HepG2 (cell line): ENCODE measurements around the gene HOXA6. TPM values are rescaled to one million over a fixed set of nuclear protein-coding genes. Genes with fewer than 3 reads are reported as not detected.

Source experiments
- ATAC-seq: fragments of 200-7000 bp; cut with Tn5 transposase; 3 replicates; pipeline ENCODE4 v1.9.1; 2020; ENCODE audit warnings: mild to moderate bottlenecking, moderate library complexity
- BruUV-seq: library from RNA; stranded (reverse); fragments of 400-500 nt; replicated peaks from 2 replicates; lab custom pipeline; 2021; lab: Mats Ljungman, UMichigan
- CTCF ChIA-PET: fragments of 300-600 bp; formaldehyde crosslinking; extraction: SDS; loops from one replicate; lab custom pipeline; 2021; ENCODE audit warnings: low total read pairs, inconsistent platforms, low intra/inter-chr PET ratio; lab: Yijun Ruan, JAX
- POLR2A ChIA-PET: fragments of 350-600 bp; sonication (Branson Sonifier 250); formaldehyde crosslinking; loops from one replicate; lab custom pipeline; 2020; ENCODE audit warnings: antibody characterized with exemption, inconsistent platforms; lab: Yijun Ruan, JAX
- DNase-seq: peaks from one replicate; pipeline ENCODE4 v3.0.0-alpha.2; 2015; ENCODE audit warnings: low spot score
- FAIRE-seq: peaks from 3 replicates; lab custom pipeline; 2011; peaks lifted over from hg19 to GRCh38; lab: Jason Lieb, UNC
- H2AFZ ChIP-seq: one replicate; pipeline ENCODE4 v1.6.1; 2011; ENCODE audit warnings: low read length, inconsistent platforms
- H3K27ac ChIP-seq: fragments of 300-600 bp; 3 replicates; pipeline ENCODE4 v1.8.0; 2011; ENCODE audit warnings: mixed run types, mild to moderate bottlenecking, mixed read lengths, low read length, inconsistent platforms; ENCODE audit not compliant: insufficient read depth; ENCODE audit errors: extremely low read length
- H3K27me3 ChIP-seq, 2 experiments: fragments of 200-600 bp in 1 of 2; 2 replicates in 1 of 2; 3 replicates in 1 of 2; pipeline versions ENCODE4 v1.6.0 to v1.8.0; 2011; ENCODE audit warnings: low read length in 2 of 2, mild to moderate bottlenecking in 2 of 2, moderate library complexity in 2 of 2, inconsistent platforms in 1 of 2; ENCODE audit not compliant: insufficient read depth in 2 of 2, control insufficient read depth in 1 of 2
- H3K36me3 ChIP-seq, 2 experiments: fragments of 200-600 bp in 1 of 2; replicated peaks in 1 of 2; 2 replicates in 1 of 2; 3 replicates in 1 of 2; pipeline versions ENCODE4 v1.5.1 to v1.8.0; 2011; ENCODE audit warnings: low read length in 2 of 2, inconsistent platforms in 1 of 2; ENCODE audit not compliant: insufficient read depth in 2 of 2, control insufficient read depth in 1 of 2
- H3K4me1 ChIP-seq: 2 replicates; pipeline ENCODE4 v1.5.1; 2012; ENCODE audit warnings: low read length, inconsistent platforms; ENCODE audit not compliant: insufficient read depth
- H3K4me2 ChIP-seq: 2 replicates; pipeline ENCODE4 v1.6.0; 2011; ENCODE audit warnings: low read depth, low read length, inconsistent platforms
- H3K4me3 ChIP-seq, 3 experiments: fragments of 200-600 bp in 1 of 3; sonication (generic), shearing (Covaris generic) in 1 of 3; replicated peaks in 1 of 3; 2 replicates each; pipeline ENCODE4 v1.5.1; 2011 to 2016; ENCODE audit warnings: low read length in 3 of 3, inconsistent platforms in 2 of 3, low read depth in 2 of 3, mild to moderate bottlenecking in 2 of 3, control low read depth in 1 of 3, mixed read lengths in 1 of 3; ENCODE audit not compliant: insufficient read depth in 1 of 3
- H3K79me2 ChIP-seq: one replicate; pipeline ENCODE4 v1.6.1; 2011; ENCODE audit warnings: low read length, inconsistent platforms; ENCODE audit not compliant: insufficient read depth
- H3K9ac ChIP-seq: 2 replicates; pipeline ENCODE4 v1.6.0; 2011; ENCODE audit warnings: mild to moderate bottlenecking, low read depth, low read length, inconsistent platforms; ENCODE audit not compliant: insufficient read depth
- H3K9me3 ChIP-seq: 2 replicates; pipeline ENCODE4 v1.5.1; 2012; ENCODE audit warnings: mild to moderate bottlenecking, low read length
- H4K20me1 ChIP-seq: 2 replicates; pipeline ENCODE4 v1.6.0; 2011; ENCODE audit warnings: inconsistent platforms, mild to moderate bottlenecking, low read length, moderate library complexity; ENCODE audit not compliant: insufficient read depth
- ADNP ChIP-seq: sonication (generic); formaldehyde crosslinking; IDR thresholded peaks from 2 replicates; pipeline ENCODE4 v1.4.0; 2020; ENCODE audit warnings: missing genetic modification reagents
- ARHGAP35 ChIP-seq: sonication (generic); formaldehyde crosslinking; IDR thresholded peaks from 2 replicates; pipeline ENCODE4 v1.9.0; 2022; ENCODE audit warnings: mild to moderate bottlenecking, inconsistent platforms, moderate library complexity, missing genetic modification reagents, borderline replicate concordance
- NPAS2 ChIP-seq: sonication (generic); formaldehyde crosslinking; IDR thresholded peaks from 2 replicates; pipeline ENCODE4 v1.8.0; 2022; ENCODE audit warnings: mild to moderate bottlenecking, missing genetic modification reagents, borderline replicate concordance
- NR2F2 ChIP-seq: IDR thresholded peaks from 2 replicates; pipeline ENCODE4 v1.6.1; 2012; ENCODE audit warnings: low read depth, inconsistent platforms, borderline replicate concordance
- RBM22 ChIP-seq: fragments of 200-400 bp; formaldehyde crosslinking; optimal IDR thresholded peaks from 2 replicates; pipeline ENCODE3; 2017; ENCODE audit warnings: mild to moderate bottlenecking, low read length, moderate library complexity
- SIX4 ChIP-seq: sonication (generic); formaldehyde crosslinking; IDR thresholded peaks from 2 replicates; pipeline ENCODE4 v1.4.0; 2020; ENCODE audit warnings: missing genetic modification reagents
- THAP11 ChIP-seq: IDR thresholded peaks from 2 replicates; pipeline ENCODE4 v1.6.1; 2016; ENCODE audit warnings: missing biosample characterization, missing genetic modification reagents
- ZEB1 ChIP-seq: IDR thresholded peaks from 2 replicates; pipeline ENCODE4 v1.6.1; 2012; ENCODE audit warnings: mild to moderate bottlenecking, low read depth, inconsistent platforms; ENCODE audit not compliant: insufficient replicate concordance
- ZNF205 ChIP-seq: IDR thresholded peaks from 2 replicates; pipeline ENCODE4 v1.6.1; 2018; ENCODE audit warnings: missing biosample characterization, missing genetic modification reagents
- ZNF562 ChIP-seq: sonication (generic); formaldehyde crosslinking; IDR thresholded peaks from 2 replicates; pipeline ENCODE4 v1.8.0; 2022; ENCODE audit warnings: missing genetic modification reagents, borderline replicate concordance
- ZNF766 ChIP-seq: sonication (generic); formaldehyde crosslinking; IDR thresholded peaks from 2 replicates; pipeline ENCODE4 v1.5.0; 2020; ENCODE audit warnings: missing genetic modification reagents, borderline replicate concordance
- ZZZ3 ChIP-seq: sonication (generic); formaldehyde crosslinking; IDR thresholded peaks from 2 replicates; pipeline ENCODE4 v1.4.0; 2020; ENCODE audit warnings: missing genetic modification reagents, mild to moderate bottlenecking, borderline replicate concordance
- WGBS: methylation state at CpG from one replicate; pipeline ENCODE4 v1.1.6; 2017; ENCODE audit warnings: low lambda C conversion rate; 5-methylcytosine and 5-hydroxymethylcytosine counted together
- in situ Hi-C: cut with HindIII; loops from 2 replicates; pipeline ENCODE4 v1.10.0; 2017; ENCODE audit warnings: low pct_unique_long_range_greater_than_20kb; ENCODE audit not compliant: extremely low pct_ligation_motif_present
- intact Hi-C: fragments of 100-400 bp; cut with micrococcal nuclease; formaldehyde crosslinking; loops from one replicate; pipeline ENCODE4 v1.10.0; 2022; ENCODE audit not compliant: unreplicated experiment
- polyA plus RNA-seq, 8 experiments: library from polyadenylated mRNA; depleted of rRNA in 3 of 8; stranded (reverse) in 7 of 8; unstranded in 1 of 8; fragments of >200 nt; fragmentation: Illumina TruSeq in 4 of 8; extraction: Trizol in 4 of 8; gene quantifications; 2 replicates each; pipeline versions ENCODE4 v1.2.1 to v1.2.3, GENCODE V29; 2011 to 2016; ENCODE audit warnings: low read depth in 4 of 8, missing spikeins in 1 of 8, mixed read lengths in 1 of 8; ENCODE audit not compliant: insufficient read depth in 1 of 8
- total RNA-seq, 5 experiments: library from RNA; depleted of rRNA; stranded (reverse); fragments of >200 nt; fragmentation: Illumina TruSeq; extraction: Trizol; gene quantifications; 2 replicates each; pipeline ENCODE4 v1.2.3, GENCODE V29; 2016; ENCODE audit warnings: low read depth in 1 of 5
- TF ChIP-seq, protein P1 (sequence below): sonication (generic); formaldehyde crosslinking; conservative IDR thresholded peaks from 2 replicates; pipeline ENCODE4 v1.5.0; 2020; ENCODE audit warnings: missing genetic modification reagents
- TF ChIP-seq, protein P2 (sequence below): sonication (generic); formaldehyde crosslinking; IDR thresholded peaks from 2 replicates; pipeline ENCODE4 v1.4.0; 2020; ENCODE audit warnings: missing genetic modification reagents, borderline replicate concordance
- TF ChIP-seq, protein P3 (sequence below): sonication (generic); formaldehyde crosslinking; IDR thresholded peaks from 2 replicates; pipeline ENCODE4 v1.5.1; 2020; ENCODE audit warnings: mild to moderate bottlenecking, missing genetic modification reagents, moderate library complexity

HOXA6 gene
- total and polyA plus RNA-seq, 2 of the 13 experiments (the other 11 are each of a cell fraction or from before 2014, with no cell fraction given): 1.3 to 1.5 TPM

DNA sequence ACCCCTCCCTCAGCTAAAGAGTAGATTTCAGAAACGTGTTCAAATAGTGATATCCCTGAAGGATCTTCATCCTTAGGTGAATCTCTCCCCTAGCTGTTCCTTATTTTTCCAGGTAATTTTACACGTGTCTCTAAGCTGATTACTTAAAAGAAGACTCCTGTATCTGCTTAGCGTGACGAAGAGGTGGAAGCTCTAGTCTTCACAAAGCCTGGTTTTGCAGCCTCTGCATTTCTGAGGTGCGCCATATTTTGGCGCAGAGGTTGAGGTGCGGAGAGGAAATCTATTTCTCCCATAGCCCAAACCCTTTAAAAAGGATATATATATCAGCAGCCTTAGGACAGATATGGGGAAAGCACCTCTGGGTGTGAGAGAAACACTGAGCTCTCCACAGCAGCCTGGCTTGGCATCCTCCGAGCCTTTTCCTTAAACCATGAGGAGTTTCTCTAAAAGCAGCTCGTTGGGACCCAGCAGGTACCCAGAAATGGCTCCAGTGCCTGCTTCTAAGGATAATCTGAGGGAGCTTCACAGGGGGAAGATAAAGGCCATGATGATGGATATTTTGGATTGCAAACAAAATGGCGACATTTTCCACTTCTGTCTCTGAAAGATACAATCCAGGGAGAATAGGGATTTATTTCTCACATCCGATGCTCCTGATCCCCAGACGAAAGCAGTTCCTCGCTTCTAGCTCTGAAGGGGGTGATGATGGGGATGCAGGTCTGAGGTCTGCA, 42.1 kb downstream of the HOXA6 start:
- FAIRE-seq (no peak), ATAC-seq (no peak), DNase-seq (no peak)
- no peaks in the 10 kb centered on the region for H3K9me3 ChIP-seq
- no peak overlapping the region for H2AFZ ChIP-seq
- no TSS peak for BruUV-seq
- no peak overlapping the region for H3K9ac ChIP-seq
- peaks cover 2 to 7% of the 10 kb centered on the region in 2 experiments; a peak in 1 of 5 replicates for H3K36me3 ChIP-seq
- in situ Hi-C loops (no loop called here), intact Hi-C loops (no loop called here)
- H3K27me3 ChIP-seq: no peaks in the 10 kb centered on the region
- H3K27ac ChIP-seq: no peak overlapping the region
- H4K20me1 ChIP-seq: no peaks in the 10 kb centered on the region
- 93% methylated on average over 13 of the region's 13 CpGs for WGBS
- ChIA-PET POLR2A (interaction anchor here (1.7 kb wide), 1 partner anchor 15 kb away, joined by 4 read pairs; no protein-coding TSS in a partner anchor), CTCF (no interaction called here)
- H3K4me3 ChIP-seq: no peak overlapping the region
- no peaks in the 10 kb centered on the region for H3K79me2 ChIP-seq
- H3K4me2 ChIP-seq: no peak overlapping the region
- no peaks in the 10 kb centered on the region for H3K4me1 ChIP-seq
- TF ChIP-seq SIX4 (CRISPR knock-in tag) (no peak), ZZZ3 (CRISPR knock-in tag) (no peak), ZNF205 (CRISPR knock-in tag) (no peak), NPAS2 (no peak), ADNP (no peak), NR2F2 (no peak), ARHGAP35 (CRISPR knock-in tag) (no peak), ZNF562 (CRISPR knock-in tag) (no peak), ZEB1 (no peak), ZNF766 (CRISPR knock-in tag) (no peak), RBM22 (no peak), THAP11 (CRISPR knock-in tag) (no peak)
- TF ChIP-seq, protein P1, sequence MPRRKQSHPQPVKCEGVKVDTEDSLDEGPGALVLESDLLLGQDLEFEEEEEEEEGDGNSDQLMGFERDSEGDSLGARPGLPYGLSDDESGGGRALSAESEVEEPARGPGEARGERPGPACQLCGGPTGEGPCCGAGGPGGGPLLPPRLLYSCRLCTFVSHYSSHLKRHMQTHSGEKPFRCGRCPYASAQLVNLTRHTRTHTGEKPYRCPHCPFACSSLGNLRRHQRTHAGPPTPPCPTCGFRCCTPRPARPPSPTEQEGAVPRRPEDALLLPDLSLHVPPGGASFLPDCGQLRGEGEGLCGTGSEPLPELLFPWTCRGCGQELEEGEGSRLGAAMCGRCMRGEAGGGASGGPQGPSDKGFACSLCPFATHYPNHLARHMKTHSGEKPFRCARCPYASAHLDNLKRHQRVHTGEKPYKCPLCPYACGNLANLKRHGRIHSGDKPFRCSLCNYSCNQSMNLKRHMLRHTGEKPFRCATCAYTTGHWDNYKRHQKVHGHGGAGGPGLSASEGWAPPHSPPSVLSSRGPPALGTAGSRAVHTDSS (CRISPR knock-in tag): no peak
- TF ChIP-seq, protein P2, sequence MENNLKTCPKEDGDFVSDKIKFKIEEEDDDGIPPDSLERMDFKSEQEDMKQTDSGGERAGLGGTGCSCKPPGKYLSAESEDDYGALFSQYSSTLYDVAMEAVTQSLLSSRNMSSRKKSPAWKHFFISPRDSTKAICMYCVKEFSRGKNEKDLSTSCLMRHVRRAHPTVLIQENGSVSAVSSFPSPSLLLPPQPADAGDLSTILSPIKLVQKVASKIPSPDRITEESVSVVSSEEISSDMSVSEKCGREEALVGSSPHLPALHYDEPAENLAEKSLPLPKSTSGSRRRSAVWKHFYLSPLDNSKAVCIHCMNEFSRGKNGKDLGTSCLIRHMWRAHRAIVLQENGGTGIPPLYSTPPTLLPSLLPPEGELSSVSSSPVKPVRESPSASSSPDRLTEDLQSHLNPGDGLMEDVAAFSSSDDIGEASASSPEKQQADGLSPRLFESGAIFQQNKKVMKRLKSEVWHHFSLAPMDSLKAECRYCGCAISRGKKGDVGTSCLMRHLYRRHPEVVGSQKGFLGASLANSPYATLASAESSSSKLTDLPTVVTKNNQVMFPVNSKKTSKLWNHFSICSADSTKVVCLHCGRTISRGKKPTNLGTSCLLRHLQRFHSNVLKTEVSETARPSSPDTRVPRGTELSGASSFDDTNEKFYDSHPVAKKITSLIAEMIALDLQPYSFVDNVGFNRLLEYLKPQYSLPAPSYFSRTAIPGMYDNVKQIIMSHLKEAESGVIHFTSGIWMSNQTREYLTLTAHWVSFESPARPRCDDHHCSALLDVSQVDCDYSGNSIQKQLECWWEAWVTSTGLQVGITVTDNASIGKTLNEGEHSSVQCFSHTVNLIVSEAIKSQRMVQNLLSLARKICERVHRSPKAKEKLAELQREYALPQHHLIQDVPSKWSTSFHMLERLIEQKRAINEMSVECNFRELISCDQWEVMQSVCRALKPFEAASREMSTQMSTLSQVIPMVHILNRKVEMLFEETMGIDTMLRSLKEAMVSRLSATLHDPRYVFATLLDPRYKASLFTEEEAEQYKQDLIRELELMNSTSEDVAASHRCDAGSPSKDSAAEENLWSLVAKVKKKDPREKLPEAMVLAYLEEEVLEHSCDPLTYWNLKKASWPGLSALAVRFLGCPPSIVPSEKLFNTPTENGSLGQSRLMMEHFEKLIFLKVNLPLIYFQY (CRISPR knock-in tag): no peak
- TF ChIP-seq, protein P3, sequence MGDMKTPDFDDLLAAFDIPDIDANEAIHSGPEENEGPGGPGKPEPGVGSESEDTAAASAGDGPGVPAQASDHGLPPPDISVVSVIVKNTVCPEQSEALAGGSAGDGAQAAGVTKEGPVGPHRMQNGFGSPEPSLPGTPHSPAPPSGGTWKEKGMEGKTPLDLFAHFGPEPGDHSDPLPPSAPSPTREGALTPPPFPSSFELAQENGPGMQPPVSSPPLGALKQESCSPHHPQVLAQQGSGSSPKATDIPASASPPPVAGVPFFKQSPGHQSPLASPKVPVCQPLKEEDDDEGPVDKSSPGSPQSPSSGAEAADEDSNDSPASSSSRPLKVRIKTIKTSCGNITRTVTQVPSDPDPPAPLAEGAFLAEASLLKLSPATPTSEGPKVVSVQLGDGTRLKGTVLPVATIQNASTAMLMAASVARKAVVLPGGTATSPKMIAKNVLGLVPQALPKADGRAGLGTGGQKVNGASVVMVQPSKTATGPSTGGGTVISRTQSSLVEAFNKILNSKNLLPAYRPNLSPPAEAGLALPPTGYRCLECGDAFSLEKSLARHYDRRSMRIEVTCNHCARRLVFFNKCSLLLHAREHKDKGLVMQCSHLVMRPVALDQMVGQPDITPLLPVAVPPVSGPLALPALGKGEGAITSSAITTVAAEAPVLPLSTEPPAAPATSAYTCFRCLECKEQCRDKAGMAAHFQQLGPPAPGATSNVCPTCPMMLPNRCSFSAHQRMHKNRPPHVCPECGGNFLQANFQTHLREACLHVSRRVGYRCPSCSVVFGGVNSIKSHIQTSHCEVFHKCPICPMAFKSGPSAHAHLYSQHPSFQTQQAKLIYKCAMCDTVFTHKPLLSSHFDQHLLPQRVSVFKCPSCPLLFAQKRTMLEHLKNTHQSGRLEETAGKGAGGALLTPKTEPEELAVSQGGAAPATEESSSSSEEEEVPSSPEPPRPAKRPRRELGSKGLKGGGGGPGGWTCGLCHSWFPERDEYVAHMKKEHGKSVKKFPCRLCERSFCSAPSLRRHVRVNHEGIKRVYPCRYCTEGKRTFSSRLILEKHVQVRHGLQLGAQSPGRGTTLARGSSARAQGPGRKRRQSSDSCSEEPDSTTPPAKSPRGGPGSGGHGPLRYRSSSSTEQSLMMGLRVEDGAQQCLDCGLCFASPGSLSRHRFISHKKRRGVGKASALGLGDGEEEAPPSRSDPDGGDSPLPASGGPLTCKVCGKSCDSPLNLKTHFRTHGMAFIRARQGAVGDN (CRISPR knock-in tag): no peak
